HFFc6 (cell line): ENCODE results near the gene RAPGEF5. TPM values are rescaled to one million over a fixed set of nuclear protein-coding genes. Genes with fewer than 3 reads are reported as not detected.
A peak's percentile ranks its signal among the peaks of the same experiment; 100 is the strongest.

ENCODE experiments used
- DNase-seq: peaks from one replicate; pipeline ENCODE4 v3.0.0-alpha.2; 2018
- H3K27ac Mint-ChIP-seq: 2 replicates; pipeline ENCODE4 v1.8.0; 2020; ENCODE audit warnings: mild to moderate bottlenecking, mixed read lengths
- H3K27me3 Mint-ChIP-seq: 2 replicates; pipeline ENCODE4 v1.8.0; 2021; ENCODE audit warnings: mild to moderate bottlenecking, moderate library complexity, mixed read lengths; ENCODE audit not compliant: insufficient read depth
- H3K36me3 Mint-ChIP-seq: 2 replicates; pipeline ENCODE4 v1.8.0; 2021; ENCODE audit warnings: low read depth, mixed read lengths
- H3K4me1 Mint-ChIP-seq: 2 replicates; pipeline ENCODE4 v1.8.0; 2020; ENCODE audit warnings: low read depth, mixed read lengths
- H3K4me3 Mint-ChIP-seq: 2 replicates; pipeline ENCODE4 v1.8.0; 2020; ENCODE audit warnings: mild to moderate bottlenecking, moderate library complexity, mixed read lengths
- H3K9me3 Mint-ChIP-seq: 2 replicates; pipeline ENCODE4 v1.8.0; 2020; ENCODE audit warnings: mild to moderate bottlenecking, mixed read lengths
- total RNA-seq, 6 experiments: library from RNA; stranded (reverse); fragmentation: NEBNext Ultra II Directional; extraction: Animal tissue kit (Norgen Biotek cat#: 25700); gene quantifications; 2 replicates in 1 of 6; 3 replicates in 5 of 6; pipeline ENCODE4 v1.2.3, GENCODE V29; 2021
- TF ChIP-seq, protein P1 (sequence below): fragments of 200-600 bp; sonication (generic); IDR thresholded peaks from 2 replicates; pipeline ENCODE4 v1.5.0; 2021; ENCODE audit warnings: antibody characterized with exemption, mild to moderate bottlenecking

The RAPGEF5 gene
- total RNA-seq, 6 experiments from 2014 or later = 0.33 to 2.4 (median 1.3) TPM

DNA sequence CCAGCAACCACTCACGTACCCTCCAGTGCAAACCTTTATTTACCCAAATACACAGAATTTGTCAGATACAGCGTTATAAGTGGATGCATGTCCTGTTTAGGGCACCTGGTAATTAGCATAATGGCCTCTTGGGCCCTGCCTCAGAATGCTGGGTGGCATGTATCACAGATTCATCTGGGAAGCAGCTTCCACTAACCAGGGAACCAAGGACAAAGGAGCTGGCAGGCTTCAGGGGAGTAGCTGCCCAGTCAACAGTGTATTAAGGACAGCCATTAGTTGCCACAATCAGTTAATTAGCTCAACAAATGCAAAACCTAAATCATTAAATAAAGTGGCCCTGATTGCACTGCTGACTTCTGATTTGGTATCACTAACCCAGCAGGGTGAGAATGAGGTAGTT, 105.7 kb downstream of the RAPGEF5 start:
- H3K4me3 Mint-ChIP-seq = no peak overlapping the region

DNA sequence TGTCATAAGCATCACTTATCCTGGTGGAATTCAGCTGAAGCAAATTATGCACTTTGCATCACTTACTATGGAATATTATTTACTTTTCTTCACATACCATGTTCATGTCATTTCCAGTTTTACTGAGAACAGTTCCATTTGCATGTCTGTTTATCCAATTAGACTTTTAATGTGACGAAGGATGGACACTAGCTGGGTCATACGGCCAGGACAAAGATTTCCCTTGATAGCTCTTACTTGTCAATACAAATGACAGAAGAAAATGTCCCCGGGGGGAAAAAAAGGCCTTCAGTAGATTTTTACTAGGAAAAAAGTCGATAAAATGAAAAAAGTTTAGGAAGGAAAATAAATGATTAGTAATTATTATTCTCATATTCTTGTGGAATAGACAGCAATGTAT, 106.6 kb downstream of the RAPGEF5 start:
- H3K4me3 Mint-ChIP-seq = no peak overlapping the region
- peaks cover 10% of the 10 kb centered on the region for H3K4me1 Mint-ChIP-seq
- no peak overlapping the region for H3K27ac Mint-ChIP-seq
- H3K9me3 Mint-ChIP-seq = no peaks in the 10 kb centered on the region; the same call in 1 of the 2 replicates
- peaks cover 5% of the 10 kb centered on the region for H3K36me3 Mint-ChIP-seq
- no peak for DNase-seq
- H3K27me3 Mint-ChIP-seq = peaks cover 4% of the 10 kb centered on the region; the same call in 1 of the 2 replicates
- TF ChIP-seq, protein P1, sequence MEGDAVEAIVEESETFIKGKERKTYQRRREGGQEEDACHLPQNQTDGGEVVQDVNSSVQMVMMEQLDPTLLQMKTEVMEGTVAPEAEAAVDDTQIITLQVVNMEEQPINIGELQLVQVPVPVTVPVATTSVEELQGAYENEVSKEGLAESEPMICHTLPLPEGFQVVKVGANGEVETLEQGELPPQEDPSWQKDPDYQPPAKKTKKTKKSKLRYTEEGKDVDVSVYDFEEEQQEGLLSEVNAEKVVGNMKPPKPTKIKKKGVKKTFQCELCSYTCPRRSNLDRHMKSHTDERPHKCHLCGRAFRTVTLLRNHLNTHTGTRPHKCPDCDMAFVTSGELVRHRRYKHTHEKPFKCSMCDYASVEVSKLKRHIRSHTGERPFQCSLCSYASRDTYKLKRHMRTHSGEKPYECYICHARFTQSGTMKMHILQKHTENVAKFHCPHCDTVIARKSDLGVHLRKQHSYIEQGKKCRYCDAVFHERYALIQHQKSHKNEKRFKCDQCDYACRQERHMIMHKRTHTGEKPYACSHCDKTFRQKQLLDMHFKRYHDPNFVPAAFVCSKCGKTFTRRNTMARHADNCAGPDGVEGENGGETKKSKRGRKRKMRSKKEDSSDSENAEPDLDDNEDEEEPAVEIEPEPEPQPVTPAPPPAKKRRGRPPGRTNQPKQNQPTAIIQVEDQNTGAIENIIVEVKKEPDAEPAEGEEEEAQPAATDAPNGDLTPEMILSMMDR = no peak

More for the DNA sequence above, 105.7 kb downstream of the RAPGEF5 start:
- Mint-ChIP-seq H3K27me3 (peaks cover 9% of the 10 kb centered on the region; the same call in 1 of the 2 replicates), H3K27ac (no peak overlapping the region), H3K9me3 (no peaks in the 10 kb centered on the region), H3K4me1 (peaks cover 10% of the 10 kb centered on the region), H3K36me3 (peaks cover 5% of the 10 kb centered on the region)
- no peak for DNase-seq
- TF ChIP-seq, protein P1 = no peak

DNA sequence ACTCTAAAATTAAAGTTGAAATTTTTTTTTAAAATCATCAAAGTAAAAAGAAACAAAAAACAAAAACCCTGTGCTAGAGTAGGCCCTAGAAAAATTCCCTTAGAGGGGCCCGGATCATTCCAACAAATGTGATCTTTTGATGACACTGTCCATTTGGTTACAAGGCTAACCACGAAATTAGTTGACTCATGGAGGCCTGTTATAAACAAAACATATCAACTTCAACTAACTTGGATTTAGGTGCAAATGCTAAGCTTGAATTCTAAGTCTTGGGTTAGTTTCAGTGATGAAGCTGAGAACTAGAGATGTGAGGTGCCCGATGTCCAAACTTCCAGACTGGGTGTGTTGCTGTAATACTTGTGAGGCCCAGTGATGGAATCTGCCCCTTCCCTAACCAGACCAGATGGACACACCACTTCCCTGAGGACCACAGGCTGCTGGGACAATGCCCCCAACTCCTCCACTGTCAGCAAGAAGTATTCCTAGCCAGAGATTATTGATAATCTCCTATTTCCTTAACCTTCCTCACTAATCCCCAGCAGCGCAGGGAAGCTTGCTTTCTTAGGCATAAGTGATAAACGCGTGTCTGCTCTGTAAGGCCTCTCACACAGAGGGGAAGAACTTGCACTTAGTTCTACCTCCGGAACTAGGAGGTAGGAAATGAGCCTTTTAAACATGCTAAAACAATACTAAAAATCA, 108.7 kb downstream of the RAPGEF5 start:
- Mint-ChIP-seq H3K36me3 (peaks cover 5% of the 10 kb centered on the region), H3K9me3 (no peaks in the 10 kb centered on the region; the same call in 1 of the 2 replicates), H3K27ac (no peak overlapping the region), H3K4me1 (peaks cover 10% of the 10 kb centered on the region), H3K27me3 (peaks cover 2% of the 10 kb centered on the region; the same call in 1 of the 2 replicates), H3K4me3 (no peak overlapping the region)
- TF ChIP-seq, protein P1 = no peak
- peak; percentile 7 for DNase-seq

DNA sequence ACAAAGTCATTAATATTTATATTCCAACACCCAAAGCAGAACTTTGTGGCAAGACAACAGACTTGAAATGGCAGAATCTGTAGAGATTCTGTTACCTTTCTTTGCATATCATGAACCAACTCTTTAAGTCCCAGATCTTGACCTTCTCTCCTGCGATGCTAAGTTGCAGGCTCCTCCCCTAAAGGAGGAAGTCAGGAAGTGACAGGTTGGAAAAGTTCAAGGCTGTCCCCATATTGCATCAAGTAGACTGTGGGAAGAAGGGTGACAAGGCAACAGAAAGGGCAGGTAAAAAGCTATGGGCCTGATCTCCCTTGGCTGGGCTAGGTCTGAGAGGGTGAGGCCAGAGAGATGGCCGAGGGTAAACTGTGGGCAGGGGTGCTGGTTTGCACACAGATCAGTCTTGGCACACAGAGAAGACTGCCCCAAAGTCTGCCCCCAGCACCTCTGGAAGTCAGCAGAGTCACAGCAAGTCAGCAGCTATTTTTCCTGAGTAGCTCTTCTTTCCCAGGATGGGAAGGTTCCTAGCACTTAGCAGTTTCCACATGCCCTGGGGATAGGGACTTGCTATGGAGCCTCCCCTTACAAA, 115.1 kb downstream of the RAPGEF5 start:
- Mint-ChIP-seq H3K4me3 (no peak overlapping the region), H3K27me3 (peaks cover 2% of the 10 kb centered on the region; the same call in 1 of the 2 replicates), H3K27ac (no peak overlapping the region), H3K4me1 (peaks cover 22% of the 10 kb centered on the region), H3K9me3 (no peaks in the 10 kb centered on the region; the same call in 1 of the 2 replicates), H3K36me3 (peaks cover 5% of the 10 kb centered on the region)
- no peak for DNase-seq
- TF ChIP-seq, protein P1 = no peak

DNA sequence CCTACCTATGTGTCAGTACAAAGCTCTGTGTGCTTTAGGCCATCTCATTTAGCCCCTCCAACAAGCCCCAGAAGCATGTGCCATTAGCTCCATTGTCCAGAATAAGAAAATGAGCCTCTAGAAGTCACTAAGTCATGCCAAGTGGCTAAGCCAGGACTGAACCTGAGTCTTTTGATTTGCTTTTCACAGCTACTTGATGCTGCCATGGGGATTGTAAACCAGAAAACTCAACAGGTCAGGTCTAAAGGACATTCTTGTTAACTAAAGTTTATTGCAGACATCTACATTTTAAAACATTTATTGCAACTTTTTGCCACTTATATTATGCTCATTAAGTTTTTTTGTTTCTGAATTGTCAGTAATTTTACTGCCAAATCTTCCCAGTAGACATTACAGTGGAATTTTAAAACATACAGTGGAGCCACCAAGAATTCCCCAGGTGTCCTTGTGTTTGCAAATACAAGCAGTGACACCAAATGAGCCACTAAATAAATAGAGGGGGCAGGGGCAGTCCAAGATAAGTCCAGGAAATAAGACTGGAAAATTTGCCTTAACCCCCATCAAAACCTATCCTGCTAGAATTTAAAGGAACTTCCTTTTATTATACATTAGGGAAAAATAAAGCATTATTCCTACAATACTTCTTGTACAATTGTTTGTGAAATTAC, 115.9 kb downstream of the RAPGEF5 start:
- Mint-ChIP-seq H3K27ac (no peak overlapping the region), H3K27me3 (no peaks in the 10 kb centered on the region), H3K9me3 (no peaks in the 10 kb centered on the region; the same call in 1 of the 2 replicates), H3K4me3 (no peak overlapping the region), H3K36me3 (no peaks in the 10 kb centered on the region; the same call in 1 of the 2 replicates), H3K4me1 (peaks cover 26% of the 10 kb centered on the region)
- TF ChIP-seq, protein P1 = no peak
- DNase-seq = no peak
